A549 (cell line): ENCODE data around the gene SLC12A2. TPM values are rescaled to one million over a fixed set of nuclear protein-coding genes. Genes with fewer than 3 reads are reported as not detected.

ENCODE experiments used
- ATAC-seq, 2 experiments: fragments of 200-7000 bp in 1 of 2; fragments of >200 bp in 1 of 2; cut with Nextera tagmentation in 1 of 2; cut with Tn5 transposase in 1 of 2; 3 replicates each; pipeline versions ENCODE4 v1.8.0 to v1.9.1; 2018 to 2020; ENCODE audit warnings: mild to moderate bottlenecking in 1 of 2, moderate library complexity in 1 of 2
- CTCF ChIA-PET: fragments of 300-600 bp; sonication (Branson Sonifier 250); formaldehyde crosslinking; extraction: SDS; loops from one replicate; lab custom pipeline; 2021; ENCODE audit warnings: antibody characterized with exemption, inconsistent platforms; lab: Yijun Ruan, JAX
- POLR2A ChIA-PET: fragments of 350-600 bp; formaldehyde crosslinking; extraction: SDS; loops from one replicate; lab custom pipeline; 2021; ENCODE audit warnings: antibody characterized with exemption, inconsistent platforms; lab: Yijun Ruan, JAX
- DNase-seq, 2 experiments: peaks; one replicate each; pipeline versions ENCODE4 v3.0.0 to v3.0.0-alpha.2; 2011 to 2016; ENCODE audit warnings: low read depth in 1 of 2, low spot score in 1 of 2
- FAIRE-seq: peaks from 2 replicates; lab custom pipeline; 2011; peaks lifted over from hg19 to GRCh38; lab: Jason Lieb, UNC
- H3K27ac ChIP-seq, 2 experiments: fragments of >200 bp; sonication (Bioruptor Twin); formaldehyde crosslinking; 3 replicates each; pipeline ENCODE4 v1.5.1; 2016 to 2017
- H3K4me1 ChIP-seq: fragments of >200 bp; sonication (Bioruptor Twin); formaldehyde crosslinking; 3 replicates; pipeline ENCODE4 v1.6.1; 2016
- H3K4me2 ChIP-seq: fragments of >200 bp; sonication (Bioruptor Twin); formaldehyde crosslinking; 3 replicates; pipeline ENCODE4 v1.6.1; 2016
- H3K4me3 ChIP-seq: fragments of >200 bp; sonication (Bioruptor Twin); formaldehyde crosslinking; 3 replicates; pipeline ENCODE4 v1.5.1; 2016
- H3K9me3 ChIP-seq: fragments of >200 bp; sonication (Bioruptor Twin); formaldehyde crosslinking; 3 replicates; pipeline ENCODE4 v1.6.1; 2016
- CEBPB ChIP-seq, 2 experiments: fragments of >200 bp in 1 of 2; sonication (Bioruptor Twin) in 1 of 2; formaldehyde crosslinking in 1 of 2; IDR thresholded peaks; 2 replicates each; pipeline ENCODE4 v1.6.1; 2012 to 2016
- CHD2 ChIP-seq: fragments of 150-350 bp; IDR thresholded peaks from 2 replicates; pipeline ENCODE4 v1.6.1; 2014; ENCODE audit warnings: low read length; ENCODE audit not compliant: partially characterized antibody
- CHD4 ChIP-seq: fragments of 200-600 bp; sonication (generic); IDR thresholded peaks from 2 replicates; pipeline ENCODE4 v1.6.1; 2016; ENCODE audit warnings: antibody characterized with exemption, mild to moderate bottlenecking, borderline replicate concordance
- EP300 ChIP-seq, 2 experiments: fragments of >200 bp; sonication (Bioruptor Twin); formaldehyde crosslinking; IDR thresholded peaks; 2 replicates in 1 of 2; 3 replicates in 1 of 2; pipeline ENCODE4 v1.6.1; 2016 to 2017
- FOSB ChIP-seq: fragments of 250-450 bp; sonication (Bioruptor Pico); IDR thresholded peaks from 2 replicates; pipeline ENCODE4 v1.5.0; 2020; ENCODE audit warnings: mild to moderate bottlenecking, moderate library complexity
- FOXS1 ChIP-seq: fragments of 250-450 bp; sonication (Bioruptor Pico); IDR thresholded peaks from 2 replicates; pipeline ENCODE4 v1.5.0; 2020; ENCODE audit warnings: mild to moderate bottlenecking, moderate library complexity
- GATA3 ChIP-seq: IDR thresholded peaks from 2 replicates; pipeline ENCODE4 v1.6.1; 2012; ENCODE audit warnings: borderline replicate concordance
- JUN ChIP-seq, 2 experiments: fragments of >200 bp; sonication (Bioruptor Twin); formaldehyde crosslinking; IDR thresholded peaks; 2 replicates in 1 of 2; 3 replicates in 1 of 2; pipeline ENCODE4 v1.6.1; 2016 to 2017
- KDM5A ChIP-seq: fragments of 200-600 bp; sonication (generic); IDR thresholded peaks from 2 replicates; pipeline ENCODE4 v1.6.1; 2016; ENCODE audit warnings: antibody characterized with exemption, mild to moderate bottlenecking
- NFE2L2 ChIP-seq: fragments of 150-350 bp; conservative IDR thresholded peaks from 2 replicates; pipeline ENCODE4 v1.6.1; 2014; ENCODE audit warnings: low read length
- PHF8 ChIP-seq: fragments of 200-600 bp; sonication (generic); IDR thresholded peaks from 2 replicates; pipeline ENCODE4 v1.6.1; 2016; ENCODE audit warnings: low read depth, mild to moderate bottlenecking, antibody characterized with exemption, moderate library complexity, borderline replicate concordance
- POLR2A ChIP-seq: IDR thresholded peaks from 2 replicates; pipeline ENCODE4 v1.6.1; 2012; ENCODE audit warnings: mild to moderate bottlenecking, low read length
- RNF2 ChIP-seq: fragments of 200-600 bp; sonication (generic); IDR thresholded peaks from 2 replicates; pipeline ENCODE4 v1.6.1; 2016; ENCODE audit warnings: low read depth, mild to moderate bottlenecking, antibody characterized with exemption, moderate library complexity, borderline replicate concordance
- SMC3 ChIP-seq: fragments of >200 bp; sonication (Bioruptor Twin); formaldehyde crosslinking; IDR thresholded peaks from 3 replicates; pipeline ENCODE4 v1.6.1; 2018; ENCODE audit warnings: inconsistent platforms
- TP53 ChIP-seq: fragments of 250-450 bp; sonication (Bioruptor Pico); IDR thresholded peaks from 2 replicates; pipeline ENCODE4 v1.5.0; 2021; ENCODE audit warnings: mild to moderate bottlenecking, moderate library complexity
- ZFP36 ChIP-seq: fragments of 450-650 bp; IDR thresholded peaks from 2 replicates; pipeline ENCODE4 v1.6.1; 2014; ENCODE audit warnings: borderline replicate concordance; ENCODE audit not compliant: partially characterized antibody
- ZNF302 ChIP-seq: fragments of 250-450 bp; sonication (Bioruptor Pico); IDR thresholded peaks from 2 replicates; pipeline ENCODE4 v1.9.0; 2021; ENCODE audit warnings: inconsistent platforms, mild to moderate bottlenecking, moderate library complexity
- ZSCAN20 ChIP-seq: fragments of 250-450 bp; sonication (Bioruptor Pico); IDR thresholded peaks from 2 replicates; pipeline ENCODE4 v1.8.0; 2022; ENCODE audit warnings: mild to moderate bottlenecking, moderate library complexity
- WGBS: methylation state at CpG from one replicate; pipeline ENCODE4 v1.1.6; 2017; ENCODE audit errors: missing lambda C conversion rate; 5-methylcytosine and 5-hydroxymethylcytosine counted together
- polyA plus RNA-seq, 4 experiments: library from polyadenylated mRNA; depleted of rRNA in 3 of 4; stranded (reverse); fragments of >200 nt; fragmentation: RNase III in 1 of 4; extraction: RNeasy Plus Mini Kit Qiagen cat#74134 plus additional on column Dnase treatment in 1 of 4; gene quantifications; 2 replicates in 3 of 4; 3 replicates in 1 of 4; pipeline ENCODE4 v1.2.3, GENCODE V29; 2011 to 2017
- TF ChIP-seq, protein P1 (sequence below): IDR thresholded peaks from 2 replicates; pipeline ENCODE4 v1.6.1; 2012; ENCODE audit warnings: low read depth, borderline replicate concordance
- TF ChIP-seq, protein P2 (sequence below): fragments of 250-450 bp; sonication (Bioruptor Pico); IDR thresholded peaks from 2 replicates; pipeline ENCODE4 v1.5.0; 2020; ENCODE audit warnings: low read depth, mild to moderate bottlenecking, moderate library complexity
- TF ChIP-seq, protein P3 (sequence below): fragments of 200-600 bp; sonication (generic); IDR thresholded peaks from 2 replicates; pipeline ENCODE4 v1.6.1; 2016; ENCODE audit warnings: antibody characterized with exemption, mild to moderate bottlenecking, moderate library complexity
- TF ChIP-seq, protein P4 (sequence below): fragments of 450-650 bp; IDR thresholded peaks from 2 replicates; pipeline ENCODE4 v1.6.1; 2014; ENCODE audit warnings: antibody characterized with exemption
- TF ChIP-seq, protein P5 (sequence below): fragments of 150-350 bp; IDR thresholded peaks from 2 replicates; pipeline ENCODE4 v1.6.1; 2014; ENCODE audit warnings: low read depth, mild to moderate bottlenecking, low read length
- TF ChIP-seq, protein P6 (sequence below): IDR thresholded peaks from 2 replicates; pipeline ENCODE4 v1.6.1; 2012
- TF ChIP-seq, protein P7 (sequence below): fragments of >200 bp; sonication (Bioruptor Twin); formaldehyde crosslinking; IDR thresholded peaks from 3 replicates; pipeline ENCODE4 v1.6.1; 2016

The SLC12A2 gene
- polyA plus RNA-seq, 2 of the 4 experiments (the other 2 are of a cell fraction), result 17.1 to 99.9 TPM

DNA sequence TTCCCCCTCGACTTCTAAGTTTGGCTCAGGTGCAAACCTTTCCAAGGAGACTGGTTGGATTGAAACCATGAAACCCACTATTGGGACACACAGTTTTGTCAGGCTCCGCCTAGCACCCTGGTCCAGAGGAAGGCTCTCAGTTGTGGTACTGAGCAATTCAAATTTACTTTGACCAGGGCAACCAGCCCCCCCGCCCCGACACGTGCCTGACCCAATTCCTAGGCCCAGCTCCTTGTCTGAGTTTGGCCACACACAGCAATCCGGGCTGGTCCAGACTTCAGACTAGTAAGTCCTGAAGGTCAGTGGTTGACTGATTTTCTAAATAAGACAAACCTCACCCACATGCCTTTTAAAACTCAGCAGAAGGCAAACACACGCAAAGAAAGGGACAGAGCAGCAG is 132.7 kb downstream of the SLC12A2 start:
- TF ChIP-seq, protein P1, sequence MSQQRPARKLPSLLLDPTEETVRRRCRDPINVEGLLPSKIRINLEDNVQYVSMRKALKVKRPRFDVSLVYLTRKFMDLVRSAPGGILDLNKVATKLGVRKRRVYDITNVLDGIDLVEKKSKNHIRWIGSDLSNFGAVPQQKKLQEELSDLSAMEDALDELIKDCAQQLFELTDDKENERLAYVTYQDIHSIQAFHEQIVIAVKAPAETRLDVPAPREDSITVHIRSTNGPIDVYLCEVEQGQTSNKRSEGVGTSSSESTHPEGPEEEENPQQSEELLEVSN, result no peak
- no peak for TF ChIP-seq CEBPB (IDR thresholded peaks at IDR 0.05)
- TF ChIP-seq ZFP36, result no peak
- TF ChIP-seq, protein P2, sequence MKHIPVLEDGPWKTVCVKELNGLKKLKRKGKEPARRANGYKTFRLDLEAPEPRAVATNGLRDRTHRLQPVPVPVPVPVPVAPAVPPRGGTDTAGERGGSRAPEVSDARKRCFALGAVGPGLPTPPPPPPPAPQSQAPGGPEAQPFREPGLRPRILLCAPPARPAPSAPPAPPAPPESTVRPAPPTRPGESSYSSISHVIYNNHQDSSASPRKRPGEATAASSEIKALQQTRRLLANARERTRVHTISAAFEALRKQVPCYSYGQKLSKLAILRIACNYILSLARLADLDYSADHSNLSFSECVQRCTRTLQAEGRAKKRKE, result no peak
- TF ChIP-seq KDM5A, result no peak
- TF ChIP-seq FOSB, result no peak
- TF ChIP-seq, protein P3, sequence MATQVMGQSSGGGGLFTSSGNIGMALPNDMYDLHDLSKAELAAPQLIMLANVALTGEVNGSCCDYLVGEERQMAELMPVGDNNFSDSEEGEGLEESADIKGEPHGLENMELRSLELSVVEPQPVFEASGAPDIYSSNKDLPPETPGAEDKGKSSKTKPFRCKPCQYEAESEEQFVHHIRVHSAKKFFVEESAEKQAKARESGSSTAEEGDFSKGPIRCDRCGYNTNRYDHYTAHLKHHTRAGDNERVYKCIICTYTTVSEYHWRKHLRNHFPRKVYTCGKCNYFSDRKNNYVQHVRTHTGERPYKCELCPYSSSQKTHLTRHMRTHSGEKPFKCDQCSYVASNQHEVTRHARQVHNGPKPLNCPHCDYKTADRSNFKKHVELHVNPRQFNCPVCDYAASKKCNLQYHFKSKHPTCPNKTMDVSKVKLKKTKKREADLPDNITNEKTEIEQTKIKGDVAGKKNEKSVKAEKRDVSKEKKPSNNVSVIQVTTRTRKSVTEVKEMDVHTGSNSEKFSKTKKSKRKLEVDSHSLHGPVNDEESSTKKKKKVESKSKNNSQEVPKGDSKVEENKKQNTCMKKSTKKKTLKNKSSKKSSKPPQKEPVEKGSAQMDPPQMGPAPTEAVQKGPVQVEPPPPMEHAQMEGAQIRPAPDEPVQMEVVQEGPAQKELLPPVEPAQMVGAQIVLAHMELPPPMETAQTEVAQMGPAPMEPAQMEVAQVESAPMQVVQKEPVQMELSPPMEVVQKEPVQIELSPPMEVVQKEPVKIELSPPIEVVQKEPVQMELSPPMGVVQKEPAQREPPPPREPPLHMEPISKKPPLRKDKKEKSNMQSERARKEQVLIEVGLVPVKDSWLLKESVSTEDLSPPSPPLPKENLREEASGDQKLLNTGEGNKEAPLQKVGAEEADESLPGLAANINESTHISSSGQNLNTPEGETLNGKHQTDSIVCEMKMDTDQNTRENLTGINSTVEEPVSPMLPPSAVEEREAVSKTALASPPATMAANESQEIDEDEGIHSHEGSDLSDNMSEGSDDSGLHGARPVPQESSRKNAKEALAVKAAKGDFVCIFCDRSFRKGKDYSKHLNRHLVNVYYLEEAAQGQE, result no peak
- TF ChIP-seq TP53, result no peak
- no peak for TF ChIP-seq NFE2L2
- no peak for TF ChIP-seq ZNF302 (CRISPR knock-in tag)
- TF ChIP-seq, protein P4, sequence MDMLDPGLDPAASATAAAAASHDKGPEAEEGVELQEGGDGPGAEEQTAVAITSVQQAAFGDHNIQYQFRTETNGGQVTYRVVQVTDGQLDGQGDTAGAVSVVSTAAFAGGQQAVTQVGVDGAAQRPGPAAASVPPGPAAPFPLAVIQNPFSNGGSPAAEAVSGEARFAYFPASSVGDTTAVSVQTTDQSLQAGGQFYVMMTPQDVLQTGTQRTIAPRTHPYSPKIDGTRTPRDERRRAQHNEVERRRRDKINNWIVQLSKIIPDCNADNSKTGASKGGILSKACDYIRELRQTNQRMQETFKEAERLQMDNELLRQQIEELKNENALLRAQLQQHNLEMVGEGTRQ, result no peak
- no peak for TF ChIP-seq GATA3
- no peak for TF ChIP-seq RNF2
- POLR2A ChIA-PET, result no interaction called here
- ATAC-seq (no peak), FAIRE-seq (no peak), DNase-seq (no peak)
- 77% methylated on average over 4 of the region's 7 CpGs for WGBS
- H3K27ac ChIP-seq, result no peak overlapping the region
- H3K4me1 ChIP-seq, result no peaks in the 10 kb centered on the region
- CTCF ChIA-PET, result no interaction called here
- no peaks in the 10 kb centered on the region for H3K9me3 ChIP-seq
- H3K4me3 ChIP-seq, result no peak overlapping the region
- no peak overlapping the region for H3K4me2 ChIP-seq

DNA sequence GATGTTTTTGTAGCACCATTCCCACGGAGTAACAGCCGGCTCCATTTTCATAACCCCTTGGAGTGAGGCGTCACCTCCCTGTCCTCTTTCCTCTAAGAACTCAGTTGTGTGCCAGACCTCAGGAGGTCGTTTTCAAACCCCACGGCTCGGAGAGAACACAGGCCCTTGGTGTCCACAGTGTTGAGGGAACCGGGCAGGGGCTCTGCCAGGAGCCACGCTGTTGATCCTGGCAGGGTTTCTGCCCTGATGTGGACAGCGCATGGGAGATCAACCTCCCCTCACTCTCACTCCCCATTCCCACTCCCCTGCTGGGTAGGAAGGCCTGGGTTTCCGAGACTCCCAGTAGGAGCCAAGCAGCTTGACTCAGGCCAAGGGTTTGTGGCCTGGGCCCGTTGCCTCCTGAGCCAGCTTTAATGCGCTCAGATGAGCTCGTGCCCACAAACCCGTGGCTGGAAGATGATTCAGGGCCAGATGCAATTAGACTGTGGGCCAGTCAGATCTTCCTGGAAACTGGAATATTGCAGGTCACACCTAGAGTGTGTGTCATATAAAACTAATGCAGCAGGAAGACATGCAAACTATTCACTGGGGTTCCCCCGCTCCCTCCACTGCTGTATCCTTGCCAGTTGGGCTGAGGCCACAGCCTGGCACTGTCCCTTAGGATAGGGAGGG is 133.4 kb downstream of the SLC12A2 start:
- no peak overlapping the region for H3K4me2 ChIP-seq
- H3K4me3 ChIP-seq, result no peak overlapping the region
- no peaks in the 10 kb centered on the region for H3K4me1 ChIP-seq
- ChIA-PET CTCF (no interaction called here), POLR2A (no interaction called here)
- no peak overlapping the region for H3K27ac ChIP-seq
- TF ChIP-seq, protein P5, sequence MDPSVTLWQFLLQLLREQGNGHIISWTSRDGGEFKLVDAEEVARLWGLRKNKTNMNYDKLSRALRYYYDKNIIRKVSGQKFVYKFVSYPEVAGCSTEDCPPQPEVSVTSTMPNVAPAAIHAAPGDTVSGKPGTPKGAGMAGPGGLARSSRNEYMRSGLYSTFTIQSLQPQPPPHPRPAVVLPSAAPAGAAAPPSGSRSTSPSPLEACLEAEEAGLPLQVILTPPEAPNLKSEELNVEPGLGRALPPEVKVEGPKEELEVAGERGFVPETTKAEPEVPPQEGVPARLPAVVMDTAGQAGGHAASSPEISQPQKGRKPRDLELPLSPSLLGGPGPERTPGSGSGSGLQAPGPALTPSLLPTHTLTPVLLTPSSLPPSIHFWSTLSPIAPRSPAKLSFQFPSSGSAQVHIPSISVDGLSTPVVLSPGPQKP, result no peak
- TF ChIP-seq, protein P4, result no peak
- no peak for TF ChIP-seq EP300 (IDR thresholded peaks at IDR 0.05)
- TF ChIP-seq, protein P6, sequence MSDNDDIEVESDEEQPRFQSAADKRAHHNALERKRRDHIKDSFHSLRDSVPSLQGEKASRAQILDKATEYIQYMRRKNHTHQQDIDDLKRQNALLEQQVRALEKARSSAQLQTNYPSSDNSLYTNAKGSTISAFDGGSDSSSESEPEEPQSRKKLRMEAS, result no peak
- TF ChIP-seq PHF8, result no peak
- TF ChIP-seq FOXS1 (CRISPR knock-in tag), result no peak
- no peak for TF ChIP-seq JUN (IDR thresholded peaks at IDR 0.05)
- TF ChIP-seq ZSCAN20 (CRISPR knock-in tag), result no peak
- TF ChIP-seq CHD4, result no peak
- no peak for TF ChIP-seq POLR2A
- no peak for TF ChIP-seq SMC3
- TF ChIP-seq CHD2, result no peak
- TF ChIP-seq NFE2L2, result no peak
- TF ChIP-seq, protein P7, sequence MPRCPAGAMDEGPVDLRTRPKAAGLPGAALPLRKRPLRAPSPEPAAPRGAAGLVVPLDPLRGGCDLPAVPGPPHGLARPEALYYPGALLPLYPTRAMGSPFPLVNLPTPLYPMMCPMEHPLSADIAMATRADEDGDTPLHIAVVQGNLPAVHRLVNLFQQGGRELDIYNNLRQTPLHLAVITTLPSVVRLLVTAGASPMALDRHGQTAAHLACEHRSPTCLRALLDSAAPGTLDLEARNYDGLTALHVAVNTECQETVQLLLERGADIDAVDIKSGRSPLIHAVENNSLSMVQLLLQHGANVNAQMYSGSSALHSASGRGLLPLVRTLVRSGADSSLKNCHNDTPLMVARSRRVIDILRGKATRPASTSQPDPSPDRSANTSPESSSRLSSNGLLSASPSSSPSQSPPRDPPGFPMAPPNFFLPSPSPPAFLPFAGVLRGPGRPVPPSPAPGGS, result no peak
- ATAC-seq, result no peak
- no peaks in the 10 kb centered on the region for H3K9me3 ChIP-seq
- no peak for FAIRE-seq
- DNase-seq, result no peak
- 70% methylated on average over 15 of the region's 15 CpGs for WGBS
